OCI-LY7 (cell line): Measurements from ENCODE around the gene ADAMTS16.

ENCODE experiments used
- CTCF ChIP-seq: fragments of 200-600 bp; sonication (generic); conservative IDR thresholded peaks from 2 replicates; pipeline ENCODE4 v1.5.1; 2014; ENCODE audit warnings: mild to moderate bottlenecking, antibody characterized with exemption, low read length, moderate library complexity, mixed read lengths
- EZH2phosphoT487 ChIP-seq: fragments of 200-600 bp; sonication (generic); IDR thresholded peaks from 2 replicates; pipeline ENCODE4 v1.6.1; 2018; ENCODE audit warnings: low read depth, borderline replicate concordance, mild to moderate bottlenecking, mixed run types, antibody characterized with exemption, low read length, moderate library complexity, mixed read lengths

DNA sequence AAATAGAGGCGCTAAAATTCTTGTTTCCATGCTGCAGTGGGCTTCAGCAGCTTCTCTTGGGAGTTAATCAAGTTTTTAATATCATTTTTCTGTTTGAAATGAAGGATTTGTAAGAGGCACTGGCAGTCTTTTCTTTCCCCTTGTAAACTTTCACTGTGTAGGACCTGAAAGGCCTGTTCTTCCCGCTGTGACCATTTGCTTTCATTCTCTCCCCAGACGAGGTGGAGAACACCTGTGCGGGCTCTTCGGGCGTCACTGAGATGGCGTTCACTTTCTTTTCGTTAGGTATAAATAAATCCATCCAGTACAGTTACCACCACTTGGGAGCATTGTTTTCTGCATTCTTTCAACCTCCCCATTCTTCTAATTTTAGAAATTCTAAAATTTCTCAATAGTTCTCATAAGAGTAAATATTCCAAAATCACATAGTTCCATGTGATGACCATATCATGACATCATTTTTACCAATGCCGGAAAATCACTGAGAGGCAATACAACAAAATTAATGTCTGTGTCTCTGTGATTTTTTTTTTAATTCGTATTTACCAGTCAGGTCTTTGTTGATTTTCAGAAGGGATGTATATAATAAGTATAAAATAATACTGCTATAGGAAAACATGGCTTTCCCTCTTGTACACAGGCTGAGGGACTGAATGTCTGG, 150.7 kb downstream of the ADAMTS16 start:
- TF ChIP-seq CTCF, result no peak
- TF ChIP-seq EZH2phosphoT487, result no peak
